Stimulated activated CD4-positive, alpha-beta T cell treated with anti-CD3 and anti-CD28 coated beads, TNF-alpha, amount 100 ng/mL, for 24 hours (primary cell): Measurements from ENCODE around the gene GSDMA.
A peak's percentile ranks its signal among the peaks of the same experiment; 100 is the strongest.

Source experiments
- DNase-seq, 3 experiments: peaks; one replicate each; pipeline ENCODE4 v3.0.0-alpha.2; 2020; ENCODE audit warnings: low read depth in 3 of 3

Gene GSDMA

DNA sequence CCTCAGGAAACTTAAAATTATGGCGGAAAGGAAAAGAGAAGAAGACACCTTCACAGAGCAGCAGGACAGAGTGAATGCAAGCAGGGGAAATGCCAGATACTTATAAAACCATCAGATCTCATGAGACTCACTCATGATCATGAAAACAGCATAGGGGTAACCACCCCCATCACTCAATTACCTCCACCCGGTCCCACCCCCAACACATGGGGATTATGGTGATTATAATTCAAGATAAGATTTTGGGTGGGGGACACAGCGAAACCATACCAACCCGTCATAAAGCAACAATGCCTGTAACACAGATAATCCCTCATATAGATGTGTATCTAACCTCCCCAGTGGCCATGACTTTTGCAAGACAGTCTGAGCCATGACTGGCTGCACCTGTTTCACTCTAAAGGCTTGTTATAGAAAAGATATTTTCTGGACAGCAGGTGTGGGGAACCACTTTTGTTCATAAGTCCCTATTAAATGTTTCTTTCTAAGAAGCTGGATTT lies 7.0 kb upstream of the GSDMA start:
- no peak for DNase-seq

- DNase-seq: no peak
Measured at GRCh38 chr17:39960524-39961041, 2.2 kb upstream of the GSDMA start.

DNA sequence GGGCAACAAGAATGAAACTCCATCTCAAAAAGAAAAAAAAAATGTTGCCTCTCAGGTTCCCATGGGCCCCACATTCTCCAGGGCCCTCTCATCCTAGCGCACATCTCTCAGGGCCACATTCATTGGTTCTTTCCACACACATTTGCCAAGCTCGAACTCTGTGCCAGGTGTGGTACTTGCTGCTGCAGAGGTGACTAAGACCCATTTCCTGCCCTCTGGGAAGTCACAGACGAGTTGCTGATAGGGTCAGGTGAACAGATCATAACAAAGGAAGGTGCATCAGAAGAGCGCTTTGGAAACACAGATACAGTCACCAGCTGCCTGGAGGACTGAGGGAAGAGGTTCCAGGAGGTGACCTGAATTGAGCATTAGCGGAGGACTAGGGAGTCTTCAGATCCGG lies 1.0 kb downstream of the GSDMA start:
- no peak for DNase-seq

GRCh38 chr17:39965017-39965699 lies 2.4 kb downstream of the GSDMA start:
- no peak for DNase-seq

DNA sequence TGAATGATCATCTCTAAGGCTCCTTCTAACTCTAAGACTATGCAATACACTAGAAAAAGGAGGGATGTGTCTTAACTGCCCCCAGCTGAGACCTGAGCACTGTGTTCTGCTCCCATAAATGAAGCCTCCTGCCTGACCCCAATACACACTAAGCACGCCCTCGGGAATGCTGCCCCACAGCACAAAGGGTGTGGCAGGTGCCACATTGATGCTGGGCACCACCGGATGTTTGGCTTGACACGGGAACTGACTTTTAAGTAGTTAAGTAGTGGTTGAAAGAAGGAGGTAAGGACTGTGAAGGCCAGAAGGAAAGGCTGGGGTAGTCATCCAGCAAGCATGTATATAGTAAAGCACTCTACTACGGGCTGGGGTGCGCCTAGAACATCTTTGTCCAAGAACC lies 4.0 kb downstream of the GSDMA start:
- no peak for DNase-seq

DNA sequence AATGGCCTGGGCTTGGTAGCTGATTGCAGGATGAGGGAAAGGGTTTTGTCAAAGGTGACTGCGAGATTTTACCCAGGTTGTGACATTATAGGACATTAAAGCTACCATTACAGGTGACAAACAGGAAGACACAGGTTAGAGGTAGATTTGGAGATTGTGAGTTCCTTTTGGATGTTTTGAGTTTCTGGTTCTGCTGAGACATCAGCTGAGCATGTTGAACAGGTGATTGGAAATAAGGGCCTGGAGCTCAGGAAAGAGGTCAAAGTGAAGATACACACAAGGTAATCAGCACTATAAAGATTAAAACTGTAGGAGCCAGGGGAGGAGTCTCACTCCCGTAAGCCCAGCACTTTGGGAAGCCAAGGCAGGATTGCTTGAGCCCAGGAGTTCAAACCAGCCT lies 6.0 kb downstream of the GSDMA start:
- DNase-seq: no peak

DNA sequence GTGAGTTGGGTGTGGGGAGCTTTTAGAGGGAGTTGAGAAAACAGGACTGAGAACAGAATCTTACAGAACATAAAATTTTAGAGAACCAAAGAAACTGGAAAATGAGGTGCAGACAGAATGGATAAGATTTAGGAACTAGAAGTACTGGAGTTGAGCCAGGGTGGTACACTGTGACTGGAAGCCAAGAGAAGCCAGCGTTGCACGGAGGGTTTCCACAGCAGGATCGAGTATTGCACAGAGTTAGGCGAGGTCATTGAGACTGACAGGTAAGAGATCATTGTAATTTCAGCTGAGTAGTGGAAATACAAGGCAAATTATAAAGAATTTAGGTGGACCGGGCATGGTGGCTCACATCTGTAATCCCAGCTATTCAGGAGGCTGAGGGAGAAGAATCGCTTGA lies 6.6 kb downstream of the GSDMA start:
- DNase-seq: no peak

DNA sequence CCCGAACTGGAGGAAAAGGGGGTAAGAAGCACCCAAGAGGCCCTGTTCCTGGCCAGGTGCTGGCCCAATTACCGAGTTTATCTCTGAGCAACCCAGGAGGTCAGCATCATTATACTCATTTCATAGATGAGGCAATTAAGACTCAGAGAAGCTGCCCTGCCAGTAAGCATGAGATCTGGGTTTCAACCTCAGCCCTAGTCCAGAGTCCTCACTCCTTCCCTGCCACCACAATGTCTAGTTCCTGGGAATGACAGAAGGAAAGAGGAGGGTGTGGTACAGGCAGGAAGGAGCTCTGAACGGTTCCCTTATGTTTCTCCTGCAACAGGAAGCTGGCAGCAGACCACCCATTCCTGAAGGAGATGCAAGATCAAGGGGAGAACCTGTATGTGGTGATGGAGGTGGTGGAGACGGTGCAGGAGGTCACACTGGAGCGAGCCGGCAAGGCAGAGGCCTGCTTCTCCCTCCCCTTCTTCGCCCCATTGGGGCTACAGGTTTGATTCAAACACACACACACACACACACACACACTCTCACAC lies 7.4 kb downstream of the GSDMA start:
- no peak for DNase-seq

- no peak for DNase-seq
Measured at GRCh38 chr17:39971076-39971603, 8.3 kb downstream of the GSDMA start.

GRCh38 chr17:39972271-39972670 lies 9.5 kb downstream of the GSDMA start:
- DNase-seq: no peak

DNA sequence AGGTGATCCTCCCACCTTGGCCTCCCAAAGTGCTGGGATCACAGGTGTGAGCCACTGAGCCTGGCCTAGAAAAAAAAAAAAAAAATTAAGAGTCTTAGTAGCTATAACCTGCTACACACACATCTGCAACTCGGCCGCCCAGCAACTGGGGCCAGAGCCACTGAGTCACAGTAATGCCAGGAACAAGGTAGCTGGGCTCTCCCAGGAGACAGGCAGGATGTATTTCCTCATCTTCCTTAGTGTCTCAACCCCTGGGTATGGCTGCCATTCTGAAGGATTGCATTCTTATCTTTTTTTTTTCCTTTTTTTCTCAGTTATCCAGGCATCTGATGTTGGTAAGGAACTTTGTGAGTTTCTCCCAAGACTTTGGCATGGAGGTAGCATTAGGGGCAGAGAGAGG lies 10.7 kb downstream of the GSDMA start:
- DNase-seq: no peak

GRCh38 chr17:39974433-39974832 lies 11.6 kb downstream of the GSDMA start:
- no peak for DNase-seq

- no peak for DNase-seq
Measured at GRCh38 chr17:39975801-39976200, 13.0 kb downstream of the GSDMA start.

DNA sequence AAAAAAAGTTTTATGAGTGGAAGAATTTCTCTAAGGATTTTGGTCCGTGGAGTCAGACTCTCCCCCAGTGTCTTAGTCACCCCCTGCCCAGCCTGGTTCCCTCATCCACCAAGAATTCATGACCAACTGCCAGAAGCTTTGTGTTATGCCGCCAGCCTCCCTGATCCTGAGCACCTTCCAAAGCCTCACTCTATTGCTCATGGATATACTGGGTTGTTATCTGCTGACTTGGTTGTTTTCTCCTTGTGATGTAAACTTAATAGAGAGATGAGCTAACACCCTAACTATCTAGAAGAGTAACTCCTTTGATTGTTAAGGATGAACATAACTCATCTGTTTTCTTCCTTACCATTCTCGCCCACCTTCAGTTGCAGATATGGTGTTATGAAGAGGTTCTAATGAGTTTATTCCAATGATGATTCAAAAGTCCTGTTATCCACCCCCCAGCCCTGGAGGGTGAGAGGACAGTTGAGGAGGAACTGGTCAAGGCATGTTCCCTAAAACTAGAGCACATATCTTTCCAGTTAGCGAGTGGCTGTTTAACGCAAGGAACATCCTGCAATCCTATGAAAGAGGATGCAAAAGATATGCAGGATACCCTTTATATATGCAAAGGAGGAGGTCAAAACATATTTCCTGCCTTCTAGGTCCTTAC lies 16.3 kb downstream of the GSDMA start:
- DNase-seq: no peak

DNA sequence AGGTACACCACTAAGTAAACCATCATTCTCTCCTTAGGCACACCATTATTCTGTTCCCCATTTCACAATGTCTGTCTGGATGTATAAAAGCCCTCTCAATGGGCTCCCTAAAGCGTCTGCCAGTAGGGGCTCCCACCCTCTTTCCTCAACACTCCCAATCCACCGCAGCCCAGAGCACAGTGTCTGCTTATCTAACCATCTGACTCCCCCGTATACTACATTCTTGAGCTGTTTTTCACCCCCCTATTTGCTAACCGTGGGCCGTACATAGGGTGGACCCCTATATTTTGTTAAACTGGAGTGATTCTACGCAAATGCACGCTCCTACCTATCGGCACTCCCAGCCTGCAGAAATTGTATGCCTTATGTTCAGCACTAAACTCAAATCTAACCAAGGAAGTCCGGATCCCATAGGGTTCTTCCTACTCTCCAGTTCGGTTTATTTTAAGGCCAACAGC lies 17.1 kb downstream of the GSDMA start:
- peak in 1 of 3 experiments; percentile 3 for DNase-seq

DNA sequence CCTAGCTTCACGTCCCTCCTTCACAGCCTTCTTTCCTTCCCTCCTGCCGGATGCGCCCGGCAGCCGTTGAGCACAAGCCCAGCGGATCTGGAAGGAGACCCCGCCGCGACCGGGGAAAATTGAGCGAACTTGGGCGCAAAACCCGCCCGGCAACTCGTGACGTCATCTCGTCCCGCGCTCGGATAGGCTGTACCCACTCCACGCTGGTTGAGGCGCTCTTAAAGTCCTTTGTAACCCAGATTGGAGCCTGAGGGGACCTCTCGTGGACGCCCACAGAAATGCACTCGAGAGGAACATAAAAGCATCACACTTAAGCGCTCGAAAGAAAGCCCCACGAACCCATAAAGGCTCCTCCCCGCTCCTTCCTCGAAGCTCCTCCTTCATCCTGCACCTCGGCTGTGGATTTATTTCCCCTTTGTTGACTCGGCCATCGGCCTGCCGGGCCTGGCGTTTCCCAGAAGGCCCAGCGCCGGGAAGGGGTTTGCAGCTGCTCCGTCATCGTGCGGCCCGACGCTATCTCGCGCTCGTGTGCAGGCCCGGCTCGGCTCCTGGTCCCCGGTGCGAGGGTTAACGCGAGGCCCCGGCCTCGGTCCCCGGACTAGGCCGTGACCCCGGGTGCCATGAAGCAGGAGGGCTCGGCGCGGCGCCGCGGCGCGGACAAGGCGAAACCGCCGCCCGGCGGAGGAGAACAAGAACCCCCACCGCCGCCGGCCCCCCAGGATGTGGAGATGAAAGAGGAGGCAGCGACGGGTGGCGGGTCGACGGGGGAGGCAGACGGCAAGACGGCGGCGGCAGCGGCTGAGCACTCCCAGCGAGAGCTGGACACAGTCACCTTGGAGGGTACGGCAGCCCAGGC lies 17.8 kb downstream of the GSDMA start, which contains the start of gene PSMD3:
Gene PSMD3 (plus strand): TSS at position 457 of the 856 bp plus-strand sequence. CDS start 164 bp downstream, at position 621.
- DNase-seq: peak; percentile 93 to 97 (median 95)

DNA sequence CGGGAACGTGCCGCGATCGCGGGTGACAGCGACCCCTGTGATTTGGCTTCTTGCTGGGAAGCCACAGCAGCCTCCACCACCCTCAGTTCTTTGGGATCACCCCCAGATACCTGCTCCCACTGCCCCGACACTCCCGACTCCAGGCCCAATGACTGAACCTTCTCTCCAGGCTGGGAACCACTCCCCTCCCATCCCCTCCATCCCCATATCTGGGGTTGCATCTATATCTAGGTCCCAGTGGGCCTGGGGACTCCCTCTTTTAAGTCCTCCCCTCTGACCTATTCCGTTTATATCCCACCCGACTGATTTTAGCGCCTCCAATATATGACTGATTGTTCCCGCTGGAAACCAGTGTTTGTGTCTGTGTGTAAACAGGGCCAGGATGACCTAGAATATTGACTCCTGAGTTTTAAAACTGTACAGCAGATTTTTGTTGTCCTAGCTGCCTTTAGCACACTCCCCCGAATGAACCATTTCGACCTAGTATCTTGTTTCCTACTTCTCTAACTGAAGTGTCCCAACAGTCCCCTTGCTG lies 18.5 kb downstream of the GSDMA start:
- no peak for DNase-seq

- no peak for DNase-seq
Measured at GRCh38 chr17:39981766-39982375, 19.1 kb downstream of the GSDMA start.

- no peak for DNase-seq
Measured at GRCh38 chr17:39988206-39988810, 25.5 kb downstream of the GSDMA start.

GRCh38 chr17:39994448-39994847 lies 31.6 kb downstream of the GSDMA start:
- no peak for DNase-seq
